ENCODE data around the gene GPR84. TPM values are rescaled to one million over a fixed set of nuclear protein-coding genes. Genes with fewer than 3 reads are reported as not detected.
A peak's percentile ranks its signal among the peaks of the same experiment; 100 is the strongest.

Gene GPR84
- total and polyA plus RNA-seq, 5 donors from 2014 or later: not detected

GRCh38 chr12:54352891-54353874 is 11.1 kb downstream of the GPR84 start:
- Mint-ChIP-seq H3K36me3 (peaks cover 30% of the 10 kb centered on the region), H3K9me3 (no peaks in the 10 kb centered on the region), H3K4me1 (peaks cover 0 to 25% (median 12%) of the 10 kb centered on the region in 4 donors), H3K4me3 (peak overlapping the region in 3 of 4 donors; percentile 55 to 86 (median 84)), H3K27ac (peak overlapping the region in 2 of 3 donors; percentile 87 to 92), H3K27me3 (no peaks in the 10 kb centered on the region)
- Histone ChIP-seq H3K4me3 (ENCODE audit: low read depth, low read length) (no peak overlapping the region), H3K4me1 (ENCODE audit: control insufficient read depth, insufficient read depth, low read length, poor library complexity, severe bottlenecking) (peaks cover 22% of the 10 kb centered on the region), H3K27ac (ENCODE audit: insufficient read depth, low read length, poor library complexity, severe bottlenecking) (no peak overlapping the region), H3K27me3 (ENCODE audit: control insufficient read depth, insufficient read depth, low read length) (no peaks in the 10 kb centered on the region), H3K9me3 (ENCODE audit: control insufficient read depth in 2 of 2, low read length in 2 of 2) (no peaks in the 10 kb centered on the region), H3K36me3 (ENCODE audit: control insufficient read depth, insufficient read depth, low read length) (peaks cover 27% of the 10 kb centered on the region)
- ATAC-seq (ENCODE audit: low read depth in 2 of 2) (no peak), DNase-seq (no peak)

GRCh38 chr12:54352022-54352531 is 12.2 kb downstream of the GPR84 start:
- H3K27ac ChIP-seq (ENCODE audit: insufficient read depth, low read length, poor library complexity, severe bottlenecking): peak overlapping the region; percentile 26
- peaks cover 38% of the 10 kb centered on the region for H3K36me3 ChIP-seq (ENCODE audit: control insufficient read depth, insufficient read depth, low read length)

GRCh38 chr12:54351341-54351740 is 12.9 kb downstream of the GPR84 start:
- peaks cover 45% of the 10 kb centered on the region for H3K36me3 ChIP-seq (ENCODE audit: control insufficient read depth, insufficient read depth, low read length)
- H3K4me1 ChIP-seq (ENCODE audit: control insufficient read depth, insufficient read depth, low read length, poor library complexity, severe bottlenecking): peaks cover 16% of the 10 kb centered on the region
- Mint-ChIP-seq H3K4me1 (peaks cover 0 to 21% (median 12%) of the 10 kb centered on the region in 4 donors), H3K36me3 (peaks cover 44% of the 10 kb centered on the region), H3K27me3 (no peaks in the 10 kb centered on the region), H3K9me3 (no peaks in the 10 kb centered on the region), H3K27ac (peak overlapping the region in 2 of 3 donors; percentile 87 to 92), H3K4me3 (peak overlapping the region in 2 of 4 donors; percentile 18 to 86)
- no peaks in the 10 kb centered on the region for H3K27me3 ChIP-seq (ENCODE audit: control insufficient read depth, insufficient read depth, low read length)
- no peak for ATAC-seq (ENCODE audit: low read depth in 2 of 2)
- H3K4me3 ChIP-seq (ENCODE audit: low read depth, low read length): no peak overlapping the region
- no peak for DNase-seq
- no peak overlapping the region for H3K27ac ChIP-seq (ENCODE audit: insufficient read depth, low read length, poor library complexity, severe bottlenecking)
- no peaks in the 10 kb centered on the region for H3K9me3 ChIP-seq (ENCODE audit: control insufficient read depth in 2 of 2, low read length in 2 of 2)

More at GRCh38 chr12:54352022-54352531, 12.2 kb downstream of the GPR84 start:
- Mint-ChIP-seq H3K4me3 (peak overlapping the region; percentile 18 to 86 (median 84)), H3K27me3 (no peaks in the 10 kb centered on the region), H3K36me3 (peaks cover 39% of the 10 kb centered on the region), H3K4me1 (peaks cover 0 to 22% (median 12%) of the 10 kb centered on the region in 4 donors), H3K9me3 (no peaks in the 10 kb centered on the region), H3K27ac (peak overlapping the region; percentile 87 to 93 (median 92))
- ATAC-seq (ENCODE audit: low read depth in 2 of 2) (peak; percentile 54 to 70), DNase-seq (peak in 2 of 3 donors; percentile 18 to 45)
- H3K9me3 ChIP-seq (ENCODE audit: control insufficient read depth in 2 of 2, low read length in 2 of 2): no peaks in the 10 kb centered on the region
- H3K27me3 ChIP-seq (ENCODE audit: control insufficient read depth, insufficient read depth, low read length): no peaks in the 10 kb centered on the region
- peaks cover 16% of the 10 kb centered on the region for H3K4me1 ChIP-seq (ENCODE audit: control insufficient read depth, insufficient read depth, low read length, poor library complexity, severe bottlenecking)
- H3K4me3 ChIP-seq (ENCODE audit: low read depth, low read length): peak overlapping the region; percentile 13

GRCh38 chr12:54350743-54351142 is 13.5 kb downstream of the GPR84 start:
- peak overlapping the region in 2 of 3 donors; percentile 73 to 87 for H3K27ac Mint-ChIP-seq
- Histone ChIP-seq H3K27ac (ENCODE audit: insufficient read depth, low read length, poor library complexity, severe bottlenecking) (no peak overlapping the region), H3K4me3 (ENCODE audit: low read depth, low read length) (no peak overlapping the region), H3K36me3 (ENCODE audit: control insufficient read depth, insufficient read depth, low read length) (peaks cover 50% of the 10 kb centered on the region), H3K4me1 (ENCODE audit: control insufficient read depth, insufficient read depth, low read length, poor library complexity, severe bottlenecking) (peaks cover 16% of the 10 kb centered on the region), H3K9me3 (ENCODE audit: control insufficient read depth in 2 of 2, low read length in 2 of 2) (no peaks in the 10 kb centered on the region), H3K27me3 (ENCODE audit: control insufficient read depth, insufficient read depth, low read length) (no peaks in the 10 kb centered on the region)
- no peak for DNase-seq
- H3K36me3 Mint-ChIP-seq: peaks cover 44% of the 10 kb centered on the region
- no peak for ATAC-seq (ENCODE audit: low read depth in 2 of 2)
- H3K27me3 Mint-ChIP-seq: no peaks in the 10 kb centered on the region
- H3K4me1 Mint-ChIP-seq: peaks cover 0 to 21% (median 12%) of the 10 kb centered on the region in 4 donors
- no peak overlapping the region for H3K4me3 Mint-ChIP-seq
- H3K9me3 Mint-ChIP-seq: no peaks in the 10 kb centered on the region

- no peak overlapping the region for H3K27ac ChIP-seq (ENCODE audit: insufficient read depth, low read length, poor library complexity, severe bottlenecking)
- no peaks in the 10 kb centered on the region for H3K9me3 Mint-ChIP-seq
- no peaks in the 10 kb centered on the region for H3K27me3 ChIP-seq (ENCODE audit: control insufficient read depth, insufficient read depth, low read length)
- peak overlapping the region in 1 of 3 donors; percentile 23 for H3K27ac Mint-ChIP-seq
- no peak overlapping the region for H3K4me3 ChIP-seq (ENCODE audit: low read depth, low read length)
- H3K36me3 ChIP-seq (ENCODE audit: control insufficient read depth, insufficient read depth, low read length): peaks cover 59% of the 10 kb centered on the region
- H3K4me1 ChIP-seq (ENCODE audit: control insufficient read depth, insufficient read depth, low read length, poor library complexity, severe bottlenecking): peaks cover 16% of the 10 kb centered on the region
- H3K4me1 Mint-ChIP-seq: peaks cover 0 to 21% (median 12%) of the 10 kb centered on the region in 4 donors
- H3K4me3 Mint-ChIP-seq: no peak overlapping the region
- no peaks in the 10 kb centered on the region for H3K27me3 Mint-ChIP-seq
- DNase-seq (no peak), ATAC-seq (ENCODE audit: low read depth in 2 of 2) (no peak)
- peaks cover 44% of the 10 kb centered on the region for H3K36me3 Mint-ChIP-seq
- no peaks in the 10 kb centered on the region for H3K9me3 ChIP-seq (ENCODE audit: control insufficient read depth in 2 of 2, low read length in 2 of 2)
These were observed 14.6 kb downstream of the GPR84 start for GRCh38 chr12:54349679-54350078.

- H3K27me3 ChIP-seq (ENCODE audit: control insufficient read depth, insufficient read depth, low read length): no peaks in the 10 kb centered on the region
- peaks cover 16% of the 10 kb centered on the region for H3K4me1 ChIP-seq (ENCODE audit: control insufficient read depth, insufficient read depth, low read length, poor library complexity, severe bottlenecking)
- Mint-ChIP-seq H3K36me3 (peaks cover 43% of the 10 kb centered on the region), H3K27me3 (no peaks in the 10 kb centered on the region), H3K9me3 (no peaks in the 10 kb centered on the region), H3K4me3 (no peak overlapping the region), H3K4me1 (peaks cover 0 to 21% (median 12%) of the 10 kb centered on the region in 4 donors), H3K27ac (no peak overlapping the region)
- DNase-seq (no peak), ATAC-seq (ENCODE audit: low read depth in 2 of 2) (no peak)
- no peaks in the 10 kb centered on the region for H3K9me3 ChIP-seq (ENCODE audit: control insufficient read depth in 2 of 2, low read length in 2 of 2)
- no peak overlapping the region for H3K27ac ChIP-seq (ENCODE audit: insufficient read depth, low read length, poor library complexity, severe bottlenecking)
- H3K4me3 ChIP-seq (ENCODE audit: low read depth, low read length): no peak overlapping the region
- peaks cover 60% of the 10 kb centered on the region for H3K36me3 ChIP-seq (ENCODE audit: control insufficient read depth, insufficient read depth, low read length)
These were observed 15.2 kb downstream of the GPR84 start for GRCh38 chr12:54349036-54349435.

GRCh38 chr12:54341378-54342300 is 22.6 kb downstream of the GPR84 start:
- Mint-ChIP-seq H3K4me3 (no peak overlapping the region), H3K36me3 (peaks cover 37% of the 10 kb centered on the region), H3K9me3 (no peaks in the 10 kb centered on the region), H3K4me1 (peaks cover 13 to 23% (median 20%) of the 10 kb centered on the region in 4 donors), H3K27me3 (no peaks in the 10 kb centered on the region), H3K27ac (peak overlapping the region in 1 of 3 donors; percentile 38)
- Histone ChIP-seq H3K4me1 (ENCODE audit: control insufficient read depth, insufficient read depth, low read length, poor library complexity, severe bottlenecking) (no peaks in the 10 kb centered on the region), H3K36me3 (ENCODE audit: control insufficient read depth, insufficient read depth, low read length) (peaks cover 61% of the 10 kb centered on the region), H3K27me3 (ENCODE audit: control insufficient read depth, insufficient read depth, low read length) (no peaks in the 10 kb centered on the region), H3K4me3 (ENCODE audit: low read depth, low read length) (no peak overlapping the region), H3K9me3 (ENCODE audit: control insufficient read depth in 2 of 2, low read length in 2 of 2) (no peaks in the 10 kb centered on the region), H3K27ac (ENCODE audit: insufficient read depth, low read length, poor library complexity, severe bottlenecking) (no peak overlapping the region)
- no peak for ATAC-seq (ENCODE audit: low read depth in 2 of 2)
- no peak for DNase-seq
